ENCODE measurements around the gene COL4A2.

DNA sequence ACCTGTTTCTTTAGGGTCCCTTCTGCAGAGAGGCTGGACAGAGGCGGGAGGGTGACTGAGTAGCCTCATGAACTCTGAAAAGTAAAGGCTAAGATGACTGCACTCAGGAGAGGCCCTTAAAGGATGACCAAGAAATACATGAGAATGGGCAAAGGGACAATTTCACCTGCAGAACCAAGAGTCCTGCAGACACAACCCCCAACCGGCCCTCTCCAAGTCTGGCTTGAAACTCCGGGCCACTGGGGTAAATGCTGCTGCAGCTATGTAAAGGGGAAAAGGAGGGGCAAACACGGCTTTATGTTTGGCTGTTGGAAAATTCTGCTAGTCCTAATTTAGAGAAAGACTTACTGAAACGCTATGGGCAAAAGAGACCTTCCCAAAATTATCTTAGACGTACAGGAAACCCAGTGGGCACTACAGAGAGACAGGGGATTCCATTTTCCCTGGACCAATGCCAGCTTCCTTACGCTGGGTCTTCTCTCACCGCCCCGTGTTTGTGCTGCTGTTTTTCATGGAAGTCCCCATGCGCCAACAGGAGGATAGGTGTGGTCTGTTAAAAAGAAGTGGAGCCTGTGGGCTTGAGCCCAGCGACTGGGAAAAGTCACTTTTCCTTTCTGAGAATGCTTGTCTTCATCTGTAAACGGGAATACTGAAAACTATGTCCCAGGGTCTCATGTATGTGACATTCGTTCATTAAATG lies 10.6 kb downstream of the COL4A2 start:
- TF ChIP-seq, protein P1, sequence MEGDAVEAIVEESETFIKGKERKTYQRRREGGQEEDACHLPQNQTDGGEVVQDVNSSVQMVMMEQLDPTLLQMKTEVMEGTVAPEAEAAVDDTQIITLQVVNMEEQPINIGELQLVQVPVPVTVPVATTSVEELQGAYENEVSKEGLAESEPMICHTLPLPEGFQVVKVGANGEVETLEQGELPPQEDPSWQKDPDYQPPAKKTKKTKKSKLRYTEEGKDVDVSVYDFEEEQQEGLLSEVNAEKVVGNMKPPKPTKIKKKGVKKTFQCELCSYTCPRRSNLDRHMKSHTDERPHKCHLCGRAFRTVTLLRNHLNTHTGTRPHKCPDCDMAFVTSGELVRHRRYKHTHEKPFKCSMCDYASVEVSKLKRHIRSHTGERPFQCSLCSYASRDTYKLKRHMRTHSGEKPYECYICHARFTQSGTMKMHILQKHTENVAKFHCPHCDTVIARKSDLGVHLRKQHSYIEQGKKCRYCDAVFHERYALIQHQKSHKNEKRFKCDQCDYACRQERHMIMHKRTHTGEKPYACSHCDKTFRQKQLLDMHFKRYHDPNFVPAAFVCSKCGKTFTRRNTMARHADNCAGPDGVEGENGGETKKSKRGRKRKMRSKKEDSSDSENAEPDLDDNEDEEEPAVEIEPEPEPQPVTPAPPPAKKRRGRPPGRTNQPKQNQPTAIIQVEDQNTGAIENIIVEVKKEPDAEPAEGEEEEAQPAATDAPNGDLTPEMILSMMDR (IDR thresholded peaks at IDR 0.05 in 4 of 5, conservative IDR thresholded peaks at IDR 0.05 in 1 of 5), result no peak
- no peak for TF ChIP-seq POLR2A (IDR thresholded peaks at IDR 0.05)
